HEK293 (cell line): Measurements from ENCODE around the gene LRRC47.

ENCODE experiments used
- CTCF ChIA-PET: fragments of 350-600 bp; formaldehyde crosslinking; extraction: SDS; loops from one replicate; lab custom pipeline; 2021; ENCODE audit warnings: antibody characterized with exemption; lab: Yijun Ruan, JAX
- POLR2A ChIA-PET: fragments of 300-600 bp; formaldehyde crosslinking; extraction: SDS; loops from one replicate; lab custom pipeline; 2020; ENCODE audit warnings: antibody characterized with exemption, inconsistent platforms; lab: Yijun Ruan, JAX
- H3K27ac ChIP-seq: fragments of 200-500 bp; sonication (Bioruptor generic); 2 replicates; pipeline ENCODE4 v1.5.1; 2014; ENCODE audit warnings: low read depth, low read length, control low read depth, inconsistent platforms; ENCODE audit errors: extremely low read depth
- H3K36me3 ChIP-seq, 2 experiments: fragments of 200-500 bp in 1 of 2; sonication (Bioruptor generic) in 1 of 2; 1 replicate in 1 of 2; 2 replicates in 1 of 2; pipeline ENCODE4 v1.5.1; 2014 to 2017; ENCODE audit warnings: inconsistent platforms in 2 of 2, low read length in 2 of 2; ENCODE audit not compliant: control insufficient read depth in 2 of 2, insufficient read depth in 1 of 2
- H3K4me1 ChIP-seq: fragments of 200-500 bp; sonication (Bioruptor generic); 2 replicates; pipeline ENCODE4 v1.5.1; 2014; ENCODE audit warnings: mild to moderate bottlenecking, low read length, inconsistent platforms; ENCODE audit not compliant: control insufficient read depth, insufficient read depth
- H3K4me3 ChIP-seq: 2 replicates; pipeline ENCODE4 v1.5.1; 2011; ENCODE audit warnings: low read depth, mild to moderate bottlenecking, control low read depth, low read length, moderate library complexity
- H3K9me3 ChIP-seq: fragments of 200-500 bp; sonication (Bioruptor generic); 2 replicates; pipeline ENCODE4 v1.5.1; 2014; ENCODE audit warnings: low read depth, low read length, inconsistent platforms; ENCODE audit not compliant: control insufficient read depth, insufficient read depth
- BCL11B ChIP-seq: fragments of 450-650 bp; formaldehyde crosslinking; IDR thresholded peaks from 2 replicates; pipeline ENCODE4 v1.5.1; 2016; ENCODE audit warnings: low read depth, missing biosample characterization, missing genetic modification characterization
- SP2 ChIP-seq: fragments of 450-650 bp; formaldehyde crosslinking; IDR thresholded peaks from 2 replicates; pipeline ENCODE4 v1.5.1; 2016; ENCODE audit warnings: missing biosample characterization, missing genetic modification characterization
- TSHZ1 ChIP-seq: fragments of 450-650 bp; formaldehyde crosslinking; IDR thresholded peaks from 2 replicates; pipeline ENCODE4 v1.5.1; 2016; ENCODE audit warnings: missing biosample characterization, missing genetic modification characterization, borderline replicate concordance
- YY2 ChIP-seq: fragments of 450-650 bp; formaldehyde crosslinking; IDR thresholded peaks from 2 replicates; pipeline ENCODE4 v1.5.1; 2016; ENCODE audit warnings: missing biosample characterization, missing genetic modification characterization
- ZBTB21 ChIP-seq: fragments of 450-650 bp; formaldehyde crosslinking; IDR thresholded peaks from 2 replicates; pipeline ENCODE4 v1.5.1; 2017; ENCODE audit warnings: missing biosample characterization, missing genetic modification characterization
- ZBTB8A ChIP-seq: fragments of 450-650 bp; formaldehyde crosslinking; IDR thresholded peaks from 2 replicates; pipeline ENCODE4 v1.5.1; 2016; ENCODE audit warnings: missing biosample characterization, missing genetic modification characterization
- ZEB2 ChIP-seq: fragments of 450-650 bp; formaldehyde crosslinking; IDR thresholded peaks from 2 replicates; pipeline ENCODE4 v1.5.1; 2016; ENCODE audit warnings: missing biosample characterization, missing genetic modification characterization
- ZNF138 ChIP-seq: fragments of 450-650 bp; formaldehyde crosslinking; IDR thresholded peaks from 2 replicates; pipeline ENCODE4 v1.5.1; 2016; ENCODE audit warnings: missing biosample characterization, missing genetic modification characterization, borderline replicate concordance
- ZNF148 ChIP-seq: fragments of 450-650 bp; formaldehyde crosslinking; IDR thresholded peaks from 2 replicates; pipeline ENCODE4 v1.5.0; 2017; ENCODE audit warnings: missing biosample characterization, missing genetic modification characterization, borderline replicate concordance
- ZNF157 ChIP-seq: fragments of 450-650 bp; formaldehyde crosslinking; IDR thresholded peaks from 2 replicates; pipeline ENCODE4 v1.5.1; 2016; ENCODE audit warnings: missing biosample characterization, missing genetic modification characterization
- ZNF223 ChIP-seq: fragments of 450-650 bp; formaldehyde crosslinking; IDR thresholded peaks from 2 replicates; pipeline ENCODE4 v1.5.1; 2016; ENCODE audit warnings: missing biosample characterization, missing genetic modification characterization
- ZNF26 ChIP-seq: fragments of 450-650 bp; formaldehyde crosslinking; IDR thresholded peaks from 2 replicates; pipeline ENCODE4 v1.5.1; 2016; ENCODE audit warnings: missing biosample characterization, missing genetic modification characterization
- ZNF280D ChIP-seq: fragments of 450-650 bp; formaldehyde crosslinking; IDR thresholded peaks from 2 replicates; pipeline ENCODE4 v1.5.1; 2016; ENCODE audit warnings: missing biosample characterization, missing genetic modification characterization
- ZNF302 ChIP-seq: fragments of 450-650 bp; formaldehyde crosslinking; IDR thresholded peaks from 2 replicates; pipeline ENCODE4 v1.5.1; 2016; ENCODE audit warnings: missing biosample characterization, missing genetic modification characterization, low read depth
- ZNF37A ChIP-seq: fragments of 450-650 bp; IDR thresholded peaks from 2 replicates; pipeline ENCODE4 v1.5.1; 2018; ENCODE audit warnings: missing biosample characterization, missing genetic modification characterization
- ZNF404 ChIP-seq: fragments of 450-650 bp; formaldehyde crosslinking; IDR thresholded peaks from 2 replicates; pipeline ENCODE4 v1.5.1; 2017; ENCODE audit warnings: missing biosample characterization, missing genetic modification characterization
- ZNF571 ChIP-seq: fragments of 450-650 bp; formaldehyde crosslinking; IDR thresholded peaks from 2 replicates; pipeline ENCODE4 v1.5.0; 2017; ENCODE audit warnings: missing biosample characterization, missing genetic modification characterization
- ZNF624 ChIP-seq: fragments of 450-650 bp; formaldehyde crosslinking; IDR thresholded peaks from 2 replicates; pipeline ENCODE4 v1.5.1; 2017; ENCODE audit warnings: missing biosample characterization, missing genetic modification characterization
- ZNF692 ChIP-seq: fragments of 450-650 bp; formaldehyde crosslinking; IDR thresholded peaks from 2 replicates; pipeline ENCODE4 v1.5.1; 2016; ENCODE audit warnings: missing biosample characterization, missing genetic modification characterization
- ZNF701 ChIP-seq: fragments of 450-650 bp; formaldehyde crosslinking; IDR thresholded peaks from 2 replicates; pipeline ENCODE4 v1.5.1; 2016; ENCODE audit warnings: missing biosample characterization, missing genetic modification characterization
- ZNF776 ChIP-seq: fragments of 450-650 bp; formaldehyde crosslinking; IDR thresholded peaks from 2 replicates; pipeline ENCODE4 v1.5.0; 2017; ENCODE audit warnings: missing biosample characterization, missing genetic modification characterization, borderline replicate concordance
- ZNF837 ChIP-seq: fragments of 450-650 bp; formaldehyde crosslinking; IDR thresholded peaks from 2 replicates; pipeline ENCODE4 v1.5.1; 2016; ENCODE audit warnings: missing biosample characterization, missing genetic modification characterization

Gene LRRC47

GRCh38 chr1:3819771-3820200, 23.5 kb upstream of the LRRC47 start:
- peaks cover 0 to 92% of the 10 kb centered on the region in 2 experiments; a peak in 1 of 3 replicates for H3K36me3 ChIP-seq
- H3K9me3 ChIP-seq = no peaks in the 10 kb centered on the region
- H3K4me3 ChIP-seq = no peak overlapping the region
- ChIA-PET POLR2A (no interaction called here), CTCF (no interaction called here)
- H3K27ac ChIP-seq = no peak overlapping the region
- no peaks in the 10 kb centered on the region for H3K4me1 ChIP-seq
- TF ChIP-seq TSHZ1 (tag by site-specific recombination) = no peak
- TF ChIP-seq YY2 (tag by site-specific recombination) = no peak
- TF ChIP-seq ZNF157 (tag by site-specific recombination) = no peak
- TF ChIP-seq ZNF302 (tag by site-specific recombination) = no peak
- TF ChIP-seq ZEB2 (tag by site-specific recombination) = no peak
- no peak for TF ChIP-seq BCL11B
- TF ChIP-seq ZBTB8A (tag by site-specific recombination) = no peak
- no peak for TF ChIP-seq ZNF26
- TF ChIP-seq ZNF138 (tag by site-specific recombination) = no peak
- TF ChIP-seq ZNF280D (tag by site-specific recombination) = no peak
- TF ChIP-seq ZNF837 (tag by site-specific recombination) = no peak
- TF ChIP-seq SP2 (tag by site-specific recombination) = no peak
- TF ChIP-seq ZNF571 (tag by site-specific recombination) = no peak

- H3K4me1 ChIP-seq = no peaks in the 10 kb centered on the region
- peaks cover 0 to 86% of the 10 kb centered on the region in 2 experiments; a peak in 1 of 3 replicates for H3K36me3 ChIP-seq
- H3K27ac ChIP-seq = no peak overlapping the region
- ChIA-PET CTCF (interaction anchor here (0.6 kb wide), 1 partner anchor 1032 kb away, joined by 3 read pairs; no protein-coding TSS in a partner anchor), POLR2A (no interaction called here)
- H3K4me3 ChIP-seq = no peak overlapping the region
- H3K9me3 ChIP-seq = no peaks in the 10 kb centered on the region
- no peak for TF ChIP-seq ZNF302 (tag by site-specific recombination)
- TF ChIP-seq ZNF776 (tag by site-specific recombination) = no peak
- TF ChIP-seq ZNF148 (tag by site-specific recombination) = no peak
- no peak for TF ChIP-seq ZNF138 (tag by site-specific recombination)
- no peak for TF ChIP-seq ZNF404 (tag by site-specific recombination)
- no peak for TF ChIP-seq ZNF223 (tag by site-specific recombination)
- TF ChIP-seq ZNF37A (tag by site-specific recombination) = no peak
- no peak for TF ChIP-seq ZNF701 (tag by site-specific recombination)
- TF ChIP-seq ZNF692 (tag by site-specific recombination) = no peak
- TF ChIP-seq ZNF624 = no peak
- TF ChIP-seq ZBTB21 (tag by site-specific recombination) = no peak
These were observed 21.7 kb upstream of the LRRC47 start for GRCh38 chr1:3817821-3818597.
